Esophagus muscularis mucosa (tissue), 3 donors: ENCODE data around the gene NKAIN2.

Experiments
- POLR2AphosphoS5 ChIP-seq, 2 donors: sonication (generic); formaldehyde crosslinking; IDR thresholded peaks; one replicate each; pipeline ENCODE4 v1.6.1; 2017; ENCODE audit warnings: antibody characterized with exemption in 2 of 2
- TF ChIP-seq, protein P1 (sequence below), 3 experiments: fragments of 200-600 bp in 2 of 3; fragments of 450-650 bp in 1 of 3; sonication (generic) in 2 of 3; IDR thresholded peaks; one replicate each; pipeline ENCODE4 v1.5.1; 2017 to 2019; ENCODE audit warnings: antibody characterized with exemption in 3 of 3, mild to moderate bottlenecking in 2 of 3, moderate library complexity in 1 of 3

DNA sequence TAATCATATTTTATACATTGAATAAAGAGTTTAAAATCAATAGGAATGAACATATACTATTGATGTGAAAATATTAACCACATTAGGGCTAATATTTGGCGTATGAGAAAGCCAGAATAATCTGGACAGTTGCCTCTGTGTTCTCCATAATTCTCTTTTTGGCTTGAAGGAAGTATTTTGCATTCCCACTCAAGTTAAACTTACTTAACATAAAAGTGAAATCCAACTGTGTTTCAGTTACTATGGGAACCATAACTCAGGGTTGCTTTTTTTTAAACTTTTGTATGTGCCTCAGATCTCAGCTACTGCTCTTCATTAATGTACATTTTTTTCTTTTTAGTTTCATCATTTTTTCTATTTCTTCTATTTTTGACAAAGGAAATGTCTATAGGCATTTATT, 479.8 kb downstream of the NKAIN2 start:
- TF ChIP-seq, protein P1, sequence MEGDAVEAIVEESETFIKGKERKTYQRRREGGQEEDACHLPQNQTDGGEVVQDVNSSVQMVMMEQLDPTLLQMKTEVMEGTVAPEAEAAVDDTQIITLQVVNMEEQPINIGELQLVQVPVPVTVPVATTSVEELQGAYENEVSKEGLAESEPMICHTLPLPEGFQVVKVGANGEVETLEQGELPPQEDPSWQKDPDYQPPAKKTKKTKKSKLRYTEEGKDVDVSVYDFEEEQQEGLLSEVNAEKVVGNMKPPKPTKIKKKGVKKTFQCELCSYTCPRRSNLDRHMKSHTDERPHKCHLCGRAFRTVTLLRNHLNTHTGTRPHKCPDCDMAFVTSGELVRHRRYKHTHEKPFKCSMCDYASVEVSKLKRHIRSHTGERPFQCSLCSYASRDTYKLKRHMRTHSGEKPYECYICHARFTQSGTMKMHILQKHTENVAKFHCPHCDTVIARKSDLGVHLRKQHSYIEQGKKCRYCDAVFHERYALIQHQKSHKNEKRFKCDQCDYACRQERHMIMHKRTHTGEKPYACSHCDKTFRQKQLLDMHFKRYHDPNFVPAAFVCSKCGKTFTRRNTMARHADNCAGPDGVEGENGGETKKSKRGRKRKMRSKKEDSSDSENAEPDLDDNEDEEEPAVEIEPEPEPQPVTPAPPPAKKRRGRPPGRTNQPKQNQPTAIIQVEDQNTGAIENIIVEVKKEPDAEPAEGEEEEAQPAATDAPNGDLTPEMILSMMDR (IDR thresholded peaks at IDR 0.05) = no peak
- TF ChIP-seq POLR2AphosphoS5 (IDR thresholded peaks at IDR 0.05) = no peak
